Measurements from ENCODE around the gene USP11. TPM values are rescaled to one million over a fixed set of nuclear protein-coding genes. Genes with fewer than 3 reads are reported as not detected.

USP11 gene
- total and polyA plus RNA-seq, 12 donors: 20.0 to 73.0 (median 51.9) TPM

- Histone ChIP-seq H3K27me3 (no peaks in the 10 kb centered on the region), H3K36me3 (peaks cover 0 to 100% (median 33%) of the 10 kb centered on the region in 9 donors), H3K4me1 (peaks cover 0 to 18% (median 12%) of the 10 kb centered on the region in 9 donors), H3K9me3 (no peaks in the 10 kb centered on the region), H3K4me3 (no peak overlapping the region), H3K27ac (no peak overlapping the region)
- no peak for DNase-seq
- no peak for ATAC-seq
- intact Hi-C loops (cut with DNase I): no loop called here
- 92% methylated on average over 7 to 10 of the region's 11 CpGs for WGBS, 2 donors
- no peak for TF ChIP-seq CTCF (IDR thresholded peaks at IDR 0.05)
Measured at GRCh38 chrX:47202316-47202715, 30.5 kb upstream of the USP11 start.

GRCh38 chrX:47202877-47203276, 29.9 kb upstream of the USP11 start:
- peaks cover 0 to 12% (median 6%) of the 10 kb centered on the region in 9 donors for H3K4me1 ChIP-seq
- H3K9me3 ChIP-seq: no peaks in the 10 kb centered on the region
- DNase-seq (no peak), ATAC-seq (no peak)
- H3K36me3 ChIP-seq: peaks cover 0 to 100% (median 33%) of the 10 kb centered on the region in 9 donors
- no peak overlapping the region for H3K27ac ChIP-seq
- TF ChIP-seq CTCF (IDR thresholded peaks at IDR 0.05): no peak
- H3K27me3 ChIP-seq: no peaks in the 10 kb centered on the region
- intact Hi-C loops (cut with DNase I): no loop called here
- no peak overlapping the region for H3K4me3 ChIP-seq
- 46 to 76% methylated on average over 4 of the region's 4 CpGs for WGBS, 2 donors

DNA sequence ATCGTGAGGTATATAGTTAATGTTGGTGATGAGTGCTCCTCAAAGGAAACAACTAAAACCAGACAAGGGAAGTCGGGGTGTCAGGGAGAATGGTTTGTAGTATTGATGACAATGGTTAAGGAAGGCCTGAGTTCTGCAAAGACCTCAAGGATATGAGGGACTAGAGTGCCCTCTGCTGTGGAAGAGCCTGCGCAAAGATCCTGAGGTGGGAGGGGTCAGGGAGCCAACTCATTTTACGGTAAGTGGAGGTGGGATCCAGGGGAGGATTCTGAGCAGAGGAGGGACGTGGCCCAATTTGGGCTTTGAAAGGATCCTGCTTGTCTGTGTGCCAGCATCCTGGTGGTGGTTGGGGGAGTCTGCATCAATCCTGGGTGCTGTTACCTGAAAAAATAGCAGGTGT, 27.8 kb upstream of the USP11 start:
- Histone ChIP-seq H3K27me3 (no peaks in the 10 kb centered on the region), H3K4me1 (peaks cover 0 to 10% (median 0%) of the 10 kb centered on the region in 9 donors), H3K9me3 (no peaks in the 10 kb centered on the region), H3K36me3 (peaks cover 0 to 100% (median 20%) of the 10 kb centered on the region in 9 donors), H3K27ac (no peak overlapping the region), H3K4me3 (no peak overlapping the region)
- WGBS, 2 donors: 73 to 76% methylated on average over 5 of the region's 5 CpGs
- DNase-seq: no peak
- intact Hi-C loops (cut with DNase I): no loop called here
- ATAC-seq: no peak
- no peak for TF ChIP-seq CTCF (IDR thresholded peaks at IDR 0.05)

DNA sequence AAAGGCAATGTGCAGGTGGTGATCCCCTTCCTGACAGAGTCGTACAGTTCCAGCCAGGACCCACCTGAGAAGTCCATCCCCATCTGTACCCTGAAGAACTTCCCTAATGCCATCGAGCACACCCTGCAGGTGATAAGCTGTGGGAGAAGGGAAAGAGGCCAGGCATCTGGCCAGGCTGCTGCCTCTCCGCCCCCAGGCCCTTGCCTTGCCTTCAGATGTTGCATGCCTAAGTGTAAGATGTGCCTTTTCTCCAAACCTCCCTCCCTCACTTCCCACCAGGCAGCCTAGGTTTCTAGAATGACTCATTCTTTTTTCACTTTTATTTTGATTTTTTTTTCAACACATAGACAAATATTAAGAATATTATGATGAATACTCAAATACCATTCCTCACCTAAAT, 26.5 kb upstream of the USP11 start:
- H3K9me3 ChIP-seq: no peaks in the 10 kb centered on the region
- H3K4me3 ChIP-seq: no peak overlapping the region
- no peak overlapping the region for H3K27ac ChIP-seq
- H3K27me3 ChIP-seq: no peaks in the 10 kb centered on the region
- 44 to 52% methylated on average over 3 of the region's 3 CpGs for WGBS, 2 donors
- H3K36me3 ChIP-seq: peaks cover 0 to 100% (median 12%) of the 10 kb centered on the region in 9 donors
- ATAC-seq (no peak), DNase-seq (no peak)
- intact Hi-C loops (cut with DNase I): no loop called here
- no peak for TF ChIP-seq CTCF (IDR thresholded peaks at IDR 0.05)
- H3K4me1 ChIP-seq: peaks cover 0 to 12% (median 0%) of the 10 kb centered on the region in 9 donors

All from heart right ventricle (tissue), 16 donors.